Calu3 (cell line): ENCODE measurements around the gene METTL9. TPM values are rescaled to one million over a fixed set of nuclear protein-coding genes. Genes with fewer than 3 reads are reported as not detected.
"Not testable (repeated sequence)": the region's sequence is repeated elsewhere in the genome, so short reads cannot be mapped to it uniquely, and the experiment has no call there.

ENCODE experiments used
- BruUV-seq: library from RNA; stranded (reverse); fragments of 400-500 nt; replicated peaks from 2 replicates; lab custom pipeline; 2021; lab: Mats Ljungman, UMichigan
- CTCF ChIA-PET: fragments of 300-600 bp; sonication (Branson Sonifier 250); formaldehyde crosslinking; loops from one replicate; lab custom pipeline; 2022; ENCODE audit warnings: antibody characterized with exemption; lab: Charles Lee
- DNase-seq: peaks from one replicate; pipeline ENCODE4 v3.0.0; 2022
- H3K27ac Mint-ChIP-seq: one replicate; pipeline ENCODE4 v1.8.0; 2022; ENCODE audit warnings: mixed read lengths; ENCODE audit not compliant: unreplicated experiment
- H3K27me3 Mint-ChIP-seq: one replicate; pipeline ENCODE4 v1.8.0; 2022; ENCODE audit warnings: mixed read lengths; ENCODE audit not compliant: unreplicated experiment
- H3K36me3 Mint-ChIP-seq: one replicate; pipeline ENCODE4 v1.8.0; 2022; ENCODE audit warnings: mild to moderate bottlenecking, moderate library complexity, mixed read lengths; ENCODE audit not compliant: insufficient read depth, unreplicated experiment
- H3K4me1 Mint-ChIP-seq: one replicate; pipeline ENCODE4 v1.8.0; 2022; ENCODE audit warnings: mild to moderate bottlenecking, low read depth, mixed read lengths; ENCODE audit not compliant: unreplicated experiment
- H3K4me3 Mint-ChIP-seq: one replicate; pipeline ENCODE4 v1.8.0; 2022; ENCODE audit warnings: mild to moderate bottlenecking, low read depth, moderate library complexity, mixed read lengths; ENCODE audit not compliant: unreplicated experiment
- H3K9me3 Mint-ChIP-seq: one replicate; pipeline ENCODE4 v1.8.0; 2022; ENCODE audit warnings: low read depth, mixed read lengths; ENCODE audit not compliant: unreplicated experiment
- CTCF ChIP-seq: fragments of 200-600 bp; IDR thresholded peaks from one replicate; pipeline ENCODE4 v1.8.0; 2022; ENCODE audit warnings: antibody characterized with exemption; ENCODE audit not compliant: unreplicated experiment
- intact Hi-C: fragments of 100-400 bp; cut with micrococcal nuclease; formaldehyde crosslinking; loops from one replicate; pipeline ENCODE4 v1.10.0; 2022; ENCODE audit not compliant: unreplicated experiment
- total RNA-seq: library from RNA; stranded (reverse); gene quantifications from 2 replicates; pipeline ENCODE4 v1.2.3, GENCODE V29; 2022

METTL9 gene
- total RNA-seq, 1 experiment from 2014 or later, result 109 TPM

- CTCF ChIA-PET, result no interaction called here
- DNase-seq, result no peak
- BruUV-seq, result no TSS peak
- no peak overlapping the region for H3K4me3 Mint-ChIP-seq
- no peak for TF ChIP-seq CTCF
- no peak overlapping the region for H3K27ac Mint-ChIP-seq
- H3K9me3 Mint-ChIP-seq, result no peaks in the 10 kb centered on the region
- intact Hi-C loops, result no loop called here
- no peaks in the 10 kb centered on the region for H3K36me3 Mint-ChIP-seq
- H3K4me1 Mint-ChIP-seq, result no peaks in the 10 kb centered on the region
- H3K27me3 Mint-ChIP-seq, result peaks cover 27% of the 10 kb centered on the region
Measured at GRCh38 chr16:21666772-21667171, 67.4 kb downstream of the METTL9 start.

GRCh38 chr16:21667575-21667974 lies 68.2 kb downstream of the METTL9 start:
- intact Hi-C loops, result no loop called here
- no TSS peak for BruUV-seq
- Mint-ChIP-seq H3K4me1 (no peaks in the 10 kb centered on the region), H3K36me3 (no peaks in the 10 kb centered on the region), H3K27me3 (peaks cover 27% of the 10 kb centered on the region), H3K9me3 (no peaks in the 10 kb centered on the region), H3K27ac (no peak overlapping the region), H3K4me3 (no peak overlapping the region)
- TF ChIP-seq CTCF, result no peak
- CTCF ChIA-PET, result interaction anchor here (0.6 kb wide), 1 partner anchor 432 kb away, joined by 3 read pairs; no protein-coding TSS in a partner anchor
- no peak for DNase-seq

- no peaks in the 10 kb centered on the region for H3K36me3 Mint-ChIP-seq
- DNase-seq, result no peak
- no peak overlapping the region for H3K27ac Mint-ChIP-seq
- intact Hi-C loops, result no loop called here
- no TSS peak for BruUV-seq
- no peak for TF ChIP-seq CTCF
- peaks cover 14% of the 10 kb centered on the region for H3K27me3 Mint-ChIP-seq
- no peak overlapping the region for H3K4me3 Mint-ChIP-seq
- H3K9me3 Mint-ChIP-seq, result no peaks in the 10 kb centered on the region
- no peaks in the 10 kb centered on the region for H3K4me1 Mint-ChIP-seq
- CTCF ChIA-PET, result no interaction called here
Measured at GRCh38 chr16:21673469-21673868, 74.1 kb downstream of the METTL9 start.

- H3K4me3 Mint-ChIP-seq, H3K9me3 Mint-ChIP-seq, BruUV-seq, H3K27ac Mint-ChIP-seq, DNase-seq, H3K4me1 Mint-ChIP-seq, intact Hi-C loops, CTCF ChIA-PET, H3K36me3 Mint-ChIP-seq: not testable (repeated sequence)
- H3K27me3 Mint-ChIP-seq, result peaks cover 14% of the 10 kb centered on the region
Measured at GRCh38 chr16:21674456-21674855, 75.1 kb downstream of the METTL9 start.

- H3K4me1 Mint-ChIP-seq, BruUV-seq, intact Hi-C loops, H3K27ac Mint-ChIP-seq, H3K4me3 Mint-ChIP-seq, DNase-seq, H3K36me3 Mint-ChIP-seq, H3K9me3 Mint-ChIP-seq: not testable (repeated sequence)
- peaks cover 20% of the 10 kb centered on the region for H3K27me3 Mint-ChIP-seq
- CTCF ChIA-PET, result interaction anchor here (1.2 kb wide), 1 partner anchor 28 kb away, joined by 3 read pairs; no protein-coding TSS in a partner anchor
Measured at GRCh38 chr16:21680714-21681113, 81.3 kb downstream of the METTL9 start.
